Loucy (cell line): ENCODE data around the gene DCHS2.

Experiments
- H2AFZ ChIP-seq: fragments of 200-600 bp; sonication (generic); 2 replicates; pipeline ENCODE4 v1.6.0; 2016; ENCODE audit warnings: antibody characterized with exemption, mild to moderate bottlenecking, low read length, moderate library complexity
- H3F3A ChIP-seq: fragments of 200-600 bp; 2 replicates; pipeline ENCODE4 v1.6.0; 2016; ENCODE audit warnings: antibody characterized with exemption, low read depth, mild to moderate bottlenecking
- H3K27me3 ChIP-seq: fragments of 200-600 bp; sonication (generic); 2 replicates; pipeline ENCODE4 v1.6.1; 2014; ENCODE audit warnings: low read length, mild to moderate bottlenecking; ENCODE audit not compliant: insufficient read depth, poor library complexity, severe bottlenecking
- H3K36me3 ChIP-seq: fragments of 200-600 bp; sonication (generic); 2 replicates; pipeline ENCODE4 v1.6.1; 2016; ENCODE audit warnings: low read length; ENCODE audit not compliant: insufficient read depth
- H3K4me1 ChIP-seq: fragments of 200-600 bp; sonication (generic); 2 replicates; pipeline ENCODE4 v1.5.1; 2014; ENCODE audit warnings: low read length, mild to moderate bottlenecking; ENCODE audit not compliant: insufficient read depth, poor library complexity, severe bottlenecking
- H3K4me2 ChIP-seq: fragments of 200-600 bp; sonication (generic); 2 replicates; pipeline ENCODE4 v1.6.0; 2014; ENCODE audit warnings: antibody characterized with exemption, low read length, low read depth, mild to moderate bottlenecking; ENCODE audit not compliant: poor library complexity, severe bottlenecking
- H3K4me3 ChIP-seq: fragments of 200-600 bp; sonication (generic); 2 replicates; pipeline ENCODE4 v1.5.1; 2014; ENCODE audit warnings: low read length, mild to moderate bottlenecking, mixed read lengths; ENCODE audit not compliant: poor library complexity, severe bottlenecking
- H3K79me2 ChIP-seq: fragments of 200-600 bp; sonication (generic); 2 replicates; pipeline ENCODE4 v1.6.1; 2014; ENCODE audit warnings: low read length; ENCODE audit not compliant: insufficient read depth
- H3K9ac ChIP-seq: fragments of 200-600 bp; sonication (generic); 2 replicates; pipeline ENCODE4 v1.6.0; 2014; ENCODE audit warnings: mild to moderate bottlenecking, low read depth, low read length, moderate library complexity; ENCODE audit not compliant: poor library complexity, severe bottlenecking
- H3K9me2 ChIP-seq: fragments of 200-600 bp; sonication (generic); replicated peaks from 2 replicates; pipeline ENCODE4 v1.6.1; 2016; ENCODE audit warnings: low read depth, low read length, mixed read lengths
- H3K9me3 ChIP-seq: fragments of 200-600 bp; sonication (generic); 2 replicates; pipeline ENCODE4 v1.6.1; 2014; ENCODE audit warnings: mild to moderate bottlenecking, antibody characterized with exemption, low read length, low read depth; ENCODE audit not compliant: insufficient read depth
- H4K20me1 ChIP-seq: fragments of 200-600 bp; sonication (generic); 2 replicates; pipeline ENCODE4 v1.6.0; 2014; ENCODE audit warnings: antibody characterized with exemption, low read length, mild to moderate bottlenecking; ENCODE audit not compliant: insufficient read depth, poor library complexity, severe bottlenecking
- CTCF ChIP-seq: fragments of 200-600 bp; sonication (generic); conservative IDR thresholded peaks from 2 replicates; pipeline ENCODE4 v1.5.1; 2014; ENCODE audit warnings: mild to moderate bottlenecking, antibody characterized with exemption, low read length
- EZH2phosphoT487 ChIP-seq: fragments of 200-600 bp; IDR thresholded peaks from 2 replicates; pipeline ENCODE4 v1.6.1; 2018; ENCODE audit warnings: antibody characterized with exemption, mild to moderate bottlenecking, moderate library complexity, borderline replicate concordance

DCHS2 gene

GRCh38 chr4:154528869-154529268, 37.3 kb upstream of the DCHS2 start:
- H3K36me3 ChIP-seq: no peaks in the 10 kb centered on the region
- no peak for TF ChIP-seq EZH2phosphoT487
- no peak for TF ChIP-seq CTCF
- no peaks in the 10 kb centered on the region for H3K27me3 ChIP-seq
- no peak overlapping the region for H3K4me3 ChIP-seq
- H2AFZ ChIP-seq: no peak overlapping the region
- H3K9me2 ChIP-seq: no peaks in the 10 kb centered on the region
- H4K20me1 ChIP-seq: no peaks in the 10 kb centered on the region
- no peaks in the 10 kb centered on the region for H3K9me3 ChIP-seq
- no peaks in the 10 kb centered on the region for H3F3A ChIP-seq
- H3K4me1 ChIP-seq: no peaks in the 10 kb centered on the region
- no peak overlapping the region for H3K9ac ChIP-seq
- H3K4me2 ChIP-seq: no peak overlapping the region
- no peaks in the 10 kb centered on the region for H3K79me2 ChIP-seq

GRCh38 chr4:154527308-154527707, 35.7 kb upstream of the DCHS2 start:
- no peak overlapping the region for H3K4me2 ChIP-seq

GRCh38 chr4:154526151-154526550, 34.6 kb upstream of the DCHS2 start:
- no peaks in the 10 kb centered on the region for H3K36me3 ChIP-seq
- no peak overlapping the region for H3K9ac ChIP-seq
- no peaks in the 10 kb centered on the region for H3K27me3 ChIP-seq
- no peaks in the 10 kb centered on the region for H3K9me3 ChIP-seq
- no peaks in the 10 kb centered on the region for H4K20me1 ChIP-seq
- H3K79me2 ChIP-seq: no peaks in the 10 kb centered on the region
- H2AFZ ChIP-seq: no peak overlapping the region
- no peak overlapping the region for H3K4me3 ChIP-seq
- H3K4me2 ChIP-seq: no peak overlapping the region
- H3K9me2 ChIP-seq: no peaks in the 10 kb centered on the region
- H3F3A ChIP-seq: no peaks in the 10 kb centered on the region
- H3K4me1 ChIP-seq: no peaks in the 10 kb centered on the region
- TF ChIP-seq CTCF (no peak), EZH2phosphoT487 (no peak)

More at GRCh38 chr4:154527308-154527707, 35.7 kb upstream of the DCHS2 start:
- no peaks in the 10 kb centered on the region for H3K36me3 ChIP-seq
- H3K79me2 ChIP-seq: no peaks in the 10 kb centered on the region
- no peaks in the 10 kb centered on the region for H3K27me3 ChIP-seq
- no peaks in the 10 kb centered on the region for H3K4me1 ChIP-seq
- no peaks in the 10 kb centered on the region for H3F3A ChIP-seq
- H3K9me3 ChIP-seq: no peaks in the 10 kb centered on the region
- no peak overlapping the region for H2AFZ ChIP-seq
- no peak overlapping the region for H3K9ac ChIP-seq
- TF ChIP-seq CTCF: no peak
- no peak for TF ChIP-seq EZH2phosphoT487
- H3K4me3 ChIP-seq: no peak overlapping the region
- H4K20me1 ChIP-seq: no peaks in the 10 kb centered on the region
- no peaks in the 10 kb centered on the region for H3K9me2 ChIP-seq
